Measurements from ENCODE around the gene TFDP2. TPM values are rescaled to one million over a fixed set of nuclear protein-coding genes. Genes with fewer than 3 reads are reported as not detected.

TFDP2 gene
- total and polyA plus RNA-seq, 4 donors, result 22.9 to 57.2 (median 34.5) TPM

DNA sequence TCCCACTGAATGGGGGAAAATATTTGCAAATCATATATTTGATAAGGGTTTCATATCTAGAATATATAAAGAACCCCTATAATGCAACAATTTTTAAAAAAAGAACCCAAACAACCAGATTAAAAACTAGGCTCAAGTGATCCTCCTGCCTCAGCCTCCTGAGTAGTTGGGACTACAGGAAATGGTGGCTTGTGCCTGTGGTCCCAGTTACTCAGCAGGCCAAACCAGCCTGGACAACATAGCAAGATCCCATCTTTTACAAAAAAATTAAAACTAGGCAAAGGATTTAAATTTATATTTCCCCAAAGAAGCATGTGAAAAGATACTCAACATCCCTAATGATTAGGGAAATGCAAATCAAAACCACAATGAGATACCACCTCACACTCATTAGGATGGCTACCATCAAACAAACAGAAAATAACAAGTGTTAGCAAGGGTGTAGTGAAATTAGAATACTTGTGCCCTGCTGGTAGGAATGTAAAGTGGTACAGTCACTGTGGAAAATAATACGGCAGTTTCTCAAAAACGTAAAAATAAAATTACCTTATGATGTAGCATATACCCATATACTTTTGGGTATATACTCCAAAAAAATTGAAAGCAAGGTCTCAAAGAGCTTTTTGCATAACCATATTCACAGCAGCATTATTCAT lies 19.7 kb downstream of the TFDP2 start:
- no peaks in the 10 kb centered on the region for H3K36me3 ChIP-seq (ENCODE audit: control insufficient read depth, insufficient read depth, low read length)
- no peaks in the 10 kb centered on the region for H3K9me3 ChIP-seq (ENCODE audit: control insufficient read depth, insufficient read depth, low read length)
- WGBS (ENCODE audit: insufficient coverage), result no CpG with 5 or more reads among the region's 2 CpGs

DNA sequence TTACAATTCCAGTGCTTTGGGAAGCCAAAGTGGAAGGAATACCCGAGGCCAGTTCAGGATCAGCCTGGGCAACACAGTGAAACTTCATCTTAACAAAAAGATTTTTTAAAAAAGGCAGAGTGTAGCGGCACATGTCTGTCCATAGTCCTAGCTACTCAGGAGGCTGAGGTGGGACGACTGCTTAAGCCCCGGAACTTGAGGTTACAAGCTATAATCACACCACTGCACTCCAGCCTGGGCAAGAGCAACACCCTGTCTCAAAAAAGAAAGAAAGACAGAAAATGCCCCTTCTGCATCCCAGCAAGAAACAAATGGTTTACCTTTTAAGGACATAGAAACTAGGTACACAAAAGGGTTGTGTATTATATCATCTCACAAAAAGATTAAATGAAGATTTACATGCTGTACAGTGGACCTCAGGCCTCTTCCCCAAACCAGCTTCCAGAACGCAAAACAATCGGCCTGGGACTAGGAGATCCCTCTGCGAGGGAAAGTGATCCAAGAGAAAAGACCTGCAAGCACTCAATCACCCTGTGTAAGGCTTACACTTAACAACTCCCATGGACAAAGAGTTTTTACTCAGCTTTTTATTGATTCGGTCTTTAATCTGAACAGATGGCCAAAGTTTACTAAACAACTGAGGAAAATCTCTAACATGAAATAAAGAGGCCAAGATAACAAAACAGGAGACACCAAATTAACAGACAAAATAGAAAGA lies 21.2 kb downstream of the TFDP2 start:
- Histone ChIP-seq H3K4me3 (ENCODE audit: low read depth, low read length) (no peak overlapping the region), H3K36me3 (ENCODE audit: control insufficient read depth, insufficient read depth, low read length) (no peaks in the 10 kb centered on the region), H3K9me3 (ENCODE audit: control insufficient read depth, insufficient read depth, low read length) (no peaks in the 10 kb centered on the region), H3K4me1 (ENCODE audit: control insufficient read depth, insufficient read depth, low read length) (no peaks in the 10 kb centered on the region), H3K27me3 (ENCODE audit: control insufficient read depth, insufficient read depth, low read length) (no peaks in the 10 kb centered on the region), H3K27ac (ENCODE audit: low read depth, low read length) (peak overlapping the region; percentile 2)
- 58% methylated on average over 3 of the region's 8 CpGs for WGBS (ENCODE audit: insufficient coverage)
- DNase-seq (ENCODE audit: low read depth in 4 of 6, low spot score in 6 of 6), result peak in 2 of 6 donors; percentile 18 to 22

More for the DNA sequence above, 19.7 kb downstream of the TFDP2 start:
- Histone ChIP-seq H3K27me3 (ENCODE audit: control insufficient read depth, insufficient read depth, low read length) (no peaks in the 10 kb centered on the region), H3K27ac (ENCODE audit: low read depth, low read length) (no peak overlapping the region), H3K4me3 (ENCODE audit: low read depth, low read length) (no peak overlapping the region), H3K4me1 (ENCODE audit: control insufficient read depth, insufficient read depth, low read length) (no peaks in the 10 kb centered on the region)
- no peak for DNase-seq (ENCODE audit: low read depth in 4 of 6, low spot score in 6 of 6)

GRCh38 chr3:142124243-142124642 lies 25.1 kb downstream of the TFDP2 start:
- no peaks in the 10 kb centered on the region for H3K36me3 ChIP-seq (ENCODE audit: control insufficient read depth, insufficient read depth, low read length)
- no peak overlapping the region for H3K4me3 ChIP-seq (ENCODE audit: low read depth, low read length)
- no peak overlapping the region for H3K27ac ChIP-seq (ENCODE audit: low read depth, low read length)
- H3K9me3 ChIP-seq (ENCODE audit: control insufficient read depth, insufficient read depth, low read length), result no peaks in the 10 kb centered on the region
- H3K4me1 ChIP-seq (ENCODE audit: control insufficient read depth, insufficient read depth, low read length), result no peaks in the 10 kb centered on the region
- DNase-seq (ENCODE audit: low read depth in 4 of 6, low spot score in 6 of 6), result no peak
- WGBS (ENCODE audit: insufficient coverage), result no CpG with 5 or more reads among the region's 2 CpGs
- H3K27me3 ChIP-seq (ENCODE audit: control insufficient read depth, insufficient read depth, low read length), result no peaks in the 10 kb centered on the region

GRCh38 chr3:142120707-142121106 lies 28.6 kb downstream of the TFDP2 start:
- Histone ChIP-seq H3K9me3 (ENCODE audit: control insufficient read depth, insufficient read depth, low read length) (no peaks in the 10 kb centered on the region), H3K27me3 (ENCODE audit: control insufficient read depth, insufficient read depth, low read length) (no peaks in the 10 kb centered on the region), H3K4me1 (ENCODE audit: control insufficient read depth, insufficient read depth, low read length) (no peaks in the 10 kb centered on the region), H3K36me3 (ENCODE audit: control insufficient read depth, insufficient read depth, low read length) (no peaks in the 10 kb centered on the region), H3K27ac (ENCODE audit: low read depth, low read length) (no peak overlapping the region), H3K4me3 (ENCODE audit: low read depth, low read length) (no peak overlapping the region)
- peak in 2 of 6 donors; percentile 47 to 79 for DNase-seq (ENCODE audit: low read depth in 4 of 6, low spot score in 6 of 6)
- WGBS (ENCODE audit: insufficient coverage), result 10% methylated on average over 1 of the region's 3 CpGs

GRCh38 chr3:142118911-142119310 lies 30.4 kb downstream of the TFDP2 start:
- 100% methylated on average over 2 of the region's 3 CpGs for WGBS (ENCODE audit: insufficient coverage)
- no peaks in the 10 kb centered on the region for H3K4me1 ChIP-seq (ENCODE audit: control insufficient read depth, insufficient read depth, low read length)
- H3K9me3 ChIP-seq (ENCODE audit: control insufficient read depth, insufficient read depth, low read length), result no peaks in the 10 kb centered on the region
- no peak overlapping the region for H3K4me3 ChIP-seq (ENCODE audit: low read depth, low read length)
- H3K36me3 ChIP-seq (ENCODE audit: control insufficient read depth, insufficient read depth, low read length), result no peaks in the 10 kb centered on the region
- no peak overlapping the region for H3K27ac ChIP-seq (ENCODE audit: low read depth, low read length)
- DNase-seq (ENCODE audit: low read depth in 4 of 6, low spot score in 6 of 6), result no peak
- no peaks in the 10 kb centered on the region for H3K27me3 ChIP-seq (ENCODE audit: control insufficient read depth, insufficient read depth, low read length)

- H3K9me3 ChIP-seq (ENCODE audit: control insufficient read depth, insufficient read depth, low read length), result no peaks in the 10 kb centered on the region
- no peak overlapping the region for H3K4me3 ChIP-seq (ENCODE audit: low read depth, low read length)
- no peak overlapping the region for H3K27ac ChIP-seq (ENCODE audit: low read depth, low read length)
- H3K36me3 ChIP-seq (ENCODE audit: control insufficient read depth, insufficient read depth, low read length), result no peaks in the 10 kb centered on the region
- H3K4me1 ChIP-seq (ENCODE audit: control insufficient read depth, insufficient read depth, low read length), result no peaks in the 10 kb centered on the region
- H3K27me3 ChIP-seq (ENCODE audit: control insufficient read depth, insufficient read depth, low read length), result no peaks in the 10 kb centered on the region
- DNase-seq (ENCODE audit: low read depth in 4 of 6, low spot score in 6 of 6), result no peak
- 100% methylated on average over 4 of the region's 8 CpGs for WGBS (ENCODE audit: insufficient coverage)
These were observed 32.1 kb downstream of the TFDP2 start for GRCh38 chr3:142117056-142117851.

- 43% methylated on average over 1 of the region's 4 CpGs for WGBS (ENCODE audit: insufficient coverage)
- Histone ChIP-seq H3K4me3 (ENCODE audit: low read depth, low read length) (no peak overlapping the region), H3K4me1 (ENCODE audit: control insufficient read depth, insufficient read depth, low read length) (no peaks in the 10 kb centered on the region), H3K27ac (ENCODE audit: low read depth, low read length) (no peak overlapping the region), H3K27me3 (ENCODE audit: control insufficient read depth, insufficient read depth, low read length) (no peaks in the 10 kb centered on the region), H3K9me3 (ENCODE audit: control insufficient read depth, insufficient read depth, low read length) (no peaks in the 10 kb centered on the region), H3K36me3 (ENCODE audit: control insufficient read depth, insufficient read depth, low read length) (no peaks in the 10 kb centered on the region)
- no peak for DNase-seq (ENCODE audit: low read depth in 4 of 6, low spot score in 6 of 6)
These were observed 33.3 kb downstream of the TFDP2 start for GRCh38 chr3:142115867-142116668.

DNA sequence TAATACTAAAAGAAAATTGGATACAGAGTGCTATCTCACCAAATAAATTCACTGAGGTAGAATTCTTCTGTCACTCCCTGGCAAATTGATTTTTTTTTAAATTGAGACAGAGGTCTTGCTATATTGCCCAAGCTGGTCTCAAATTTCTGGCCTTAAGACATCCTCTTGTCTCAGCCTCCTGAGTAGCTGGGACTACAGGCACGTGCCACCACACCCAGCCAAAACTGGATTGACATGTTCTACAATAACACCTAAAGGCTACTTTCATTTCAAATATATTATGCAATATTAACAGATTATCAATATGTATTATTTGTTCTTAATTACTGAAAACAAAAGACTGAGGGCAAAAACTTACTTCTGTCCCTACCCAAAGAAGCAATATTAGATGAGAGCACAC lies 36.7 kb downstream of the TFDP2 start:
- Histone ChIP-seq H3K27ac (ENCODE audit: low read depth, low read length) (no peak overlapping the region), H3K4me1 (ENCODE audit: control insufficient read depth, insufficient read depth, low read length) (no peaks in the 10 kb centered on the region), H3K36me3 (ENCODE audit: control insufficient read depth, insufficient read depth, low read length) (no peaks in the 10 kb centered on the region), H3K9me3 (ENCODE audit: control insufficient read depth, insufficient read depth, low read length) (no peaks in the 10 kb centered on the region), H3K27me3 (ENCODE audit: control insufficient read depth, insufficient read depth, low read length) (no peaks in the 10 kb centered on the region), H3K4me3 (ENCODE audit: low read depth, low read length) (no peak overlapping the region)
- no CpG with 5 or more reads among the region's 1 CpG for WGBS (ENCODE audit: insufficient coverage)
- DNase-seq (ENCODE audit: low read depth in 4 of 6, low spot score in 6 of 6), result no peak

DNA sequence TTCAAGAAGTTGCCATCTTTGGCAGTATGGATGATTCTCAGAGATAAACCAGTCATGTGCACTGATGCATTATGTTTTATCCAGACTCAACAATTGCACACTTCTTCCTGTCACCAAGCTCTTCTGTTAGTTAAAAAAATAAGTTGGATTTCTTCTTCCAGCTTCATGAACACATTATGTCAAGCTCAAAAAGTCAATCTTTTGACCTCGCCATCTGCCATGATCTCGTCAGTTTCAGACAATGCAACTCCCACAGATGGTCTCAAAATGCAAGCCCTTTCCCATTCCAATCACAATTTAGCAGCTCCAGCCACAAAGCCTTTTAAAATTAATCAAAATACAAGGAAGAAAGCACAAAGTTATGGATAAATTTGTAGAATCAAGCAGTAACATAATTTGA lies 42.8 kb downstream of the TFDP2 start:
- Histone ChIP-seq H3K9me3 (ENCODE audit: control insufficient read depth, insufficient read depth, low read length) (no peaks in the 10 kb centered on the region), H3K4me3 (ENCODE audit: low read depth, low read length) (no peak overlapping the region), H3K36me3 (ENCODE audit: control insufficient read depth, insufficient read depth, low read length) (no peaks in the 10 kb centered on the region), H3K4me1 (ENCODE audit: control insufficient read depth, insufficient read depth, low read length) (no peaks in the 10 kb centered on the region), H3K27ac (ENCODE audit: low read depth, low read length) (no peak overlapping the region), H3K27me3 (ENCODE audit: control insufficient read depth, insufficient read depth, low read length) (no peaks in the 10 kb centered on the region)
- DNase-seq (ENCODE audit: low read depth in 4 of 6, low spot score in 6 of 6), result peak in 1 of 6 donors; percentile 41
- WGBS (ENCODE audit: insufficient coverage), result 25% methylated on average over 2 of the region's 2 CpGs
